Esophagus squamous epithelium (tissue), 5 donors: ENCODE results near the gene BRK1. TPM values are rescaled to one million over a fixed set of nuclear protein-coding genes. Genes with fewer than 3 reads are reported as not detected.
"Not testable (repeated sequence)": the region's sequence is repeated elsewhere in the genome, so short reads cannot be mapped to it uniquely, and the experiment has no call there.

ENCODE experiments used
- DNase-seq: peaks from one replicate; lab custom pipeline; 2025; lab: John Stamatoyannopoulos, UW
- H3K27ac ChIP-seq, 4 donors: fragments of 200-600 bp; sonication (generic); one replicate each; pipeline ENCODE4 v1.5.1; 2016 to 2019; ENCODE audit warnings: mild to moderate bottlenecking in 1 of 4
- H3K27me3 ChIP-seq, 4 donors: fragments of 200-600 bp; sonication (generic); 1 replicate in 3 of 4; 2 replicates in 1 of 4; pipeline versions ENCODE4 v1.5.1 to v1.6.0; 2017 to 2021; ENCODE audit warnings: antibody characterized with exemption in 1 of 4
- H3K36me3 ChIP-seq, 3 donors: fragments of 200-600 bp; sonication (generic); one replicate each; pipeline ENCODE4 v1.5.1; 2016 to 2019
- H3K4me1 ChIP-seq, 3 donors: fragments of 200-600 bp; sonication (generic); one replicate each; pipeline ENCODE4 v1.5.1; 2017 to 2019
- H3K4me3 ChIP-seq, 4 donors: fragments of 200-600 bp; sonication (generic); 1 replicate in 3 of 4; 2 replicates in 1 of 4; pipeline ENCODE4 v1.5.1; 2016 to 2019; ENCODE audit warnings: mild to moderate bottlenecking in 2 of 4, moderate library complexity in 1 of 4
- H3K9me3 ChIP-seq, 3 donors: fragments of 200-600 bp; sonication (generic); one replicate each; pipeline ENCODE4 v1.5.1; 2016 to 2019
- POLR2A ChIP-seq, 4 donors: fragments of 450-650 bp; IDR thresholded peaks; one replicate each; pipeline ENCODE4 v1.6.1; 2017; ENCODE audit warnings: antibody characterized with exemption in 4 of 4, mild to moderate bottlenecking in 4 of 4, moderate library complexity in 3 of 4
- WGBS, 2 donors: methylation state at CpG; one replicate each; pipeline ENCODE4 v1.1.5; 2018; 5-methylcytosine and 5-hydroxymethylcytosine counted together
- intact Hi-C: fragments of 100-400 bp; cut with DNase I; formaldehyde crosslinking; loops from one replicate; pipeline ENCODE4 v1.15.0; 2022
- total RNA-seq, 4 donors: library from RNA; depleted of rRNA; stranded (reverse); fragments of >200 nt; gene quantifications; one replicate each; pipeline ENCODE4 v1.1.0, GENCODE V29; 2016
- TF ChIP-seq, protein P1 (sequence below), 6 experiments: fragments of 450-650 bp in 4 of 6; fragments of 200-600 bp in 2 of 6; sonication (generic) in 2 of 6; IDR thresholded peaks; one replicate each; pipeline ENCODE4 v1.5.1; 2016 to 2019; ENCODE audit warnings: antibody characterized with exemption in 6 of 6, mild to moderate bottlenecking in 4 of 6, moderate library complexity in 4 of 6
- donor health status: DM: yes; HTN: yes; CAD: no.

Gene BRK1
- total RNA-seq, 4 donors from 2014 or later = 52.0 to 134 (median 100) TPM

GRCh38 chr3:10160925-10161324 is 45.5 kb downstream of the BRK1 start:
- TF ChIP-seq POLR2A (IDR thresholded peaks at IDR 0.05) = no peak
- DNase-seq = no peak
- intact Hi-C loops = loop anchor here (10.0 kb wide), 1 partner anchor 64 kb away; no protein-coding TSS in a partner anchor

DNA sequence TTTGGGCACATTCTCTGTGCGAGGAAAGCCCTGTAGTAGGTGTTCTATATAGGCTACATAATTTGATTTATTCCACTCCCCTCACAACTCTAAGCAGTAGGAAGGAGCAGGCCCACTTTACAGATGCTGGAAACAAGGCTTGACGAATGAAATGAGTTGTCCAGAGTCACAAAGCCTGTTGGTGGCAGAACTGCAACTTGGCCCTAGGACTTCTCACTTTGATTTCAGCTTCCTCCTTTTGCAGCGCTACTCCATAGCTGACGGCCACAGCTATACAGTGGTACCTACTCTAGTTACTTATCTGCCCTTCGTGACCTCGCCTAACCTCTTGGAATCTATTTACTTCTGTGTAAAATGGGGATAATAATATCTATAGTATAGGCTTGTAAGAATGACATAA is 46.7 kb downstream of the BRK1 start:
- H3K9me3 ChIP-seq = no peaks in the 10 kb centered on the region
- H3K27ac ChIP-seq = no peak overlapping the region
- H3K4me3 ChIP-seq = no peak overlapping the region
- 76 to 81% methylated on average over 6 of the region's 6 CpGs for WGBS, 2 donors
- H3K27me3 ChIP-seq = no peaks in the 10 kb centered on the region
- no peaks in the 10 kb centered on the region for H3K36me3 ChIP-seq
- TF ChIP-seq POLR2A (IDR thresholded peaks at IDR 0.05) = no peak
- TF ChIP-seq, protein P1, sequence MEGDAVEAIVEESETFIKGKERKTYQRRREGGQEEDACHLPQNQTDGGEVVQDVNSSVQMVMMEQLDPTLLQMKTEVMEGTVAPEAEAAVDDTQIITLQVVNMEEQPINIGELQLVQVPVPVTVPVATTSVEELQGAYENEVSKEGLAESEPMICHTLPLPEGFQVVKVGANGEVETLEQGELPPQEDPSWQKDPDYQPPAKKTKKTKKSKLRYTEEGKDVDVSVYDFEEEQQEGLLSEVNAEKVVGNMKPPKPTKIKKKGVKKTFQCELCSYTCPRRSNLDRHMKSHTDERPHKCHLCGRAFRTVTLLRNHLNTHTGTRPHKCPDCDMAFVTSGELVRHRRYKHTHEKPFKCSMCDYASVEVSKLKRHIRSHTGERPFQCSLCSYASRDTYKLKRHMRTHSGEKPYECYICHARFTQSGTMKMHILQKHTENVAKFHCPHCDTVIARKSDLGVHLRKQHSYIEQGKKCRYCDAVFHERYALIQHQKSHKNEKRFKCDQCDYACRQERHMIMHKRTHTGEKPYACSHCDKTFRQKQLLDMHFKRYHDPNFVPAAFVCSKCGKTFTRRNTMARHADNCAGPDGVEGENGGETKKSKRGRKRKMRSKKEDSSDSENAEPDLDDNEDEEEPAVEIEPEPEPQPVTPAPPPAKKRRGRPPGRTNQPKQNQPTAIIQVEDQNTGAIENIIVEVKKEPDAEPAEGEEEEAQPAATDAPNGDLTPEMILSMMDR (IDR thresholded peaks at IDR 0.05) = no peak
- H3K4me1 ChIP-seq = peaks cover 4 to 35% (median 4%) of the 10 kb centered on the region in 3 donors
- intact Hi-C loops = loop anchor here (10.0 kb wide), 1 partner anchor 63 kb away; no protein-coding TSS in a partner anchor
- DNase-seq = no peak

More at GRCh38 chr3:10160925-10161324, 45.5 kb downstream of the BRK1 start:
- peaks cover 3 to 26% (median 4%) of the 10 kb centered on the region in 3 donors for H3K4me1 ChIP-seq
- H3K27ac ChIP-seq = no peak overlapping the region
- H3K4me3 ChIP-seq = no peak overlapping the region
- no peaks in the 10 kb centered on the region for H3K9me3 ChIP-seq
- 72 to 73% methylated on average over 6 of the region's 6 CpGs for WGBS, 2 donors
- H3K27me3 ChIP-seq = no peaks in the 10 kb centered on the region
- no peaks in the 10 kb centered on the region for H3K36me3 ChIP-seq

GRCh38 chr3:10164201-10164545 is 48.7 kb downstream of the BRK1 start:
- not testable (repeated sequence) for DNase-seq, H3K27me3 ChIP-seq, H3K9me3 ChIP-seq, H3K36me3 ChIP-seq
- peaks cover 4 to 35% (median 4%) of the 10 kb centered on the region in 3 donors for H3K4me1 ChIP-seq
- peak overlapping the region; percentile 53 to 91 (median 82) for H3K4me3 ChIP-seq
- H3K27ac ChIP-seq = peak overlapping the region in 3 of 4 donors; percentile 80 to 84 (median 84)
- intact Hi-C loops = loop anchor here (10.0 kb wide), 1 partner anchor 61 kb away; no protein-coding TSS in a partner anchor
- WGBS, 2 donors = 66 to 80% methylated on average over 1 to 12 of the region's 12 CpGs

GRCh38 chr3:10164546-10165393 is 49.3 kb downstream of the BRK1 start, which contains the start of gene IRAK2:
Gene IRAK2 (plus strand): TSS chr3:10164919. CDS start chr3:10164955, 36 bp downstream.
- no peak for DNase-seq
- no peaks in the 10 kb centered on the region for H3K36me3 ChIP-seq
- whole genome bisulfite sequencing, 2 donors = 0% methylated on average over 7 of the region's 76 CpGs; no CpG with 5 or more reads in 1 of the 2 donors
- no peaks in the 10 kb centered on the region for H3K27me3 ChIP-seq
- intact Hi-C loops = loop anchor here (10.0 kb wide), 1 partner anchor 60 kb away; no protein-coding TSS in a partner anchor
- peak within 1 kb of the TSS; percentile 53 to 91 (median 82) for H3K4me3 ChIP-seq
- peaks cover 4 to 35% (median 4%) of the 10 kb centered on the region in 3 donors for H3K4me1 ChIP-seq
- peak in 2 of 4 donors; percentile 45 to 66 for TF ChIP-seq POLR2A (IDR thresholded peaks at IDR 0.05)
- TF ChIP-seq, protein P1 (IDR thresholded peaks at IDR 0.05) = peak; percentile 77 to 95 (median 92)
- peaks cover 0 to 10% (median 0%) of the 10 kb centered on the region in 3 donors for H3K9me3 ChIP-seq
- H3K27ac ChIP-seq = peak within 1 kb of the TSS; percentile 77 to 84 (median 82)

DNA sequence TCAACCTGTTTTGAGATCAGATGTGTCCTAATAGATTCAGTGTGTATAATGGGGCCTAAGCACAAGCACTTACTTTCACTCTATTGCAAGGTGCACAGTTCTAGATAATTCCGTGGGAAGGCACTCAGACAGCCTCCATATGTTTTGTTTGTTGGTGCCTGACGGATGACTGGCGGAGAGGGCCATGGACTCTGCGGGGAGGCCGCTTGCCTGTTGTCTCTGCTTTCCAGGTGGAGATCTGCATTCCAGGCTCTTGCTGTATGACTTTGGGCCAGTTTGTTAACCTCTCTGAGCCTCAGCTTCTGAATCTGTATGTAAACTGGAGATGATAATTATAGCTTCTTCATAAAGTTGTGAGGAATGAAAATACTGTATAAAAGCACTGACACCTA is 50.7 kb downstream of the BRK1 start:
- H3K9me3 ChIP-seq = peaks cover 0 to 10% (median 0%) of the 10 kb centered on the region in 3 donors
- 86 to 91% methylated on average over 4 to 5 of the region's 5 CpGs for WGBS, 2 donors
- DNase-seq = no peak
- H3K27me3 ChIP-seq = no peaks in the 10 kb centered on the region
- H3K36me3 ChIP-seq = no peaks in the 10 kb centered on the region
- TF ChIP-seq, protein P1 (IDR thresholded peaks at IDR 0.05) = no peak
- no peak for TF ChIP-seq POLR2A (IDR thresholded peaks at IDR 0.05)
- peaks cover 4 to 37% (median 5%) of the 10 kb centered on the region in 3 donors for H3K4me1 ChIP-seq
- H3K4me3 ChIP-seq = peak overlapping the region in 1 of 4 donors; percentile 91
- intact Hi-C loops = loop anchor here (10.0 kb wide), 1 partner anchor 59 kb away; no protein-coding TSS in a partner anchor
- H3K27ac ChIP-seq = peak overlapping the region in 1 of 4 donors; percentile 10
